Fibroblast of lung (primary cell): ENCODE results near the gene PKHD1. TPM values are rescaled to one million over a fixed set of nuclear protein-coding genes. Genes with fewer than 3 reads are reported as not detected.

ENCODE experiments used
- DNase-seq, 2 donors: peaks; one replicate each; pipeline versions ENCODE4 v3.0.0 to v3.0.0-alpha.2; 2010; ENCODE audit warnings: low read depth in 2 of 2
- H2AFZ ChIP-seq: 2 replicates; pipeline ENCODE4 v1.5.1; 2012; ENCODE audit warnings: low read length, control low read depth, inconsistent platforms
- H3K27ac ChIP-seq: 2 replicates; pipeline ENCODE4 v1.5.1; 2011; ENCODE audit warnings: low read length, control low read depth; ENCODE audit not compliant: insufficient read depth
- H3K27me3 ChIP-seq: 2 replicates; pipeline ENCODE4 v1.5.1; 2011; ENCODE audit warnings: mild to moderate bottlenecking, low read length; ENCODE audit not compliant: control insufficient read depth, insufficient read depth
- H3K36me3 ChIP-seq: 2 replicates; pipeline ENCODE4 v1.5.1; 2011; ENCODE audit warnings: low read length; ENCODE audit not compliant: control insufficient read depth, insufficient read depth
- H3K4me1 ChIP-seq: 2 replicates; pipeline ENCODE4 v1.5.1; 2011; ENCODE audit warnings: low read length; ENCODE audit not compliant: control insufficient read depth, insufficient read depth; ENCODE audit errors: extremely low read depth
- H3K4me2 ChIP-seq: 2 replicates; pipeline ENCODE4 v1.5.1; 2011; ENCODE audit warnings: low read length, control low read depth; ENCODE audit not compliant: insufficient read depth; ENCODE audit errors: extremely low read depth
- H3K4me3 ChIP-seq, 4 experiments: fragments of 200-600 bp in 1 of 4; sonication (generic) in 1 of 4; replicated peaks in 1 of 4; 2 replicates each; pipeline ENCODE4 v1.5.1; 2011 to 2016; ENCODE audit warnings: low read length in 4 of 4, low read depth in 3 of 4, mild to moderate bottlenecking in 3 of 4, control low read depth in 2 of 4, inconsistent platforms in 1 of 4, mixed read lengths in 1 of 4; ENCODE audit not compliant: insufficient read depth in 1 of 4; ENCODE audit errors: control extremely low read depth in 1 of 4
- H3K79me2 ChIP-seq: 2 replicates; pipeline ENCODE4 v1.5.1; 2012; ENCODE audit warnings: mild to moderate bottlenecking, low read length, inconsistent platforms; ENCODE audit not compliant: control insufficient read depth, insufficient read depth
- H3K9ac ChIP-seq: 2 replicates; pipeline ENCODE4 v1.5.1; 2011; ENCODE audit warnings: mild to moderate bottlenecking, low read length, control low read depth; ENCODE audit not compliant: insufficient read depth
- H3K9me3 ChIP-seq: 2 replicates; pipeline ENCODE4 v1.5.1; 2012; ENCODE audit warnings: low read depth, low read length; ENCODE audit not compliant: control insufficient read depth, insufficient read depth
- H4K20me1 ChIP-seq: 2 replicates; pipeline ENCODE4 v1.5.1; 2011; ENCODE audit warnings: low read length; ENCODE audit not compliant: control insufficient read depth, insufficient read depth; ENCODE audit errors: extremely low read depth
- EZH2 ChIP-seq: IDR thresholded peaks from 2 replicates; pipeline ENCODE4 v1.5.1; 2012; ENCODE audit warnings: low read length, control low read depth, mild to moderate bottlenecking; ENCODE audit errors: missing control alignments
- polyA plus RNA-seq, 2 donors: library from polyadenylated mRNA; depleted of rRNA in 1 of 2; stranded (reverse) in 1 of 2; unstranded in 1 of 2; fragments of >200 nt; gene quantifications; 2 replicates each; pipeline ENCODE4 v1.2.1, GENCODE V29; 2011 to 2012; ENCODE audit warnings: missing spikeins in 1 of 2
- total RNA-seq: library from RNA; depleted of rRNA; stranded (reverse); fragments of >200 nt; gene quantifications from 2 replicates; pipeline ENCODE4 v1.2.1, GENCODE V29; 2014
- TF ChIP-seq, protein P1 (sequence below), 2 donors: IDR thresholded peaks in 1 of 2; conservative IDR thresholded peaks in 1 of 2; 1 replicate in 1 of 2; 2 replicates in 1 of 2; pipeline ENCODE4 v1.5.1; 2011 to 2012; ENCODE audit warnings: low read length in 2 of 2, control low read depth in 1 of 2, inconsistent platforms in 1 of 2, low read depth in 1 of 2, mild to moderate bottlenecking in 1 of 2

PKHD1 gene
- total and polyA plus RNA-seq, 2 donors (not counting 1 experiment from before 2014, with no cell fraction given) = not detected

DNA sequence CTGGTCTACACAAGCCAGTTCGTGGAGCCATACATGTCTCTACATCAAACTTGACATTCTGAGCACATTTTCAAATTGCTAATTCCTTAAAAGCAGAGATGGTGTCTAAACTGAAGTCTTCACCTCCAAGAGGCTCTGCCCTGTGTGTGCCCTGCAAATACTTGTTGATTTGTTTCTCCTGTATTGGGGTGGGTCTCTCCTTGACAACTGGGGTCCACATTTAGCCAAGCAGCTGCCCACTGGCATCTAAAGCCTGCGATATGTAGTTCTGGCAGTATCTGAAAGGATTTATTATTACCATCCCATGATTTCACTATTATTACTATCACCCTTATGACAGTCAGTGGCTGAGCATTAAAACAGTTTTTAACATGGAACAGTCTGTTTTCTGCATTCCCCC, 45.9 kb upstream of the PKHD1 start:
- Histone ChIP-seq H3K36me3 (no peaks in the 10 kb centered on the region), H2AFZ (no peak overlapping the region), H3K4me1 (no peaks in the 10 kb centered on the region), H3K27ac (no peak overlapping the region), H3K9me3 (no peaks in the 10 kb centered on the region), H3K9ac (no peak overlapping the region), H4K20me1 (no peaks in the 10 kb centered on the region), H3K27me3 (peaks cover 2% of the 10 kb centered on the region), H3K79me2 (no peaks in the 10 kb centered on the region), H3K4me3 (no peak overlapping the region), H3K4me2 (no peak overlapping the region)
- DNase-seq = no peak
- no peak for TF ChIP-seq EZH2
- TF ChIP-seq, protein P1, sequence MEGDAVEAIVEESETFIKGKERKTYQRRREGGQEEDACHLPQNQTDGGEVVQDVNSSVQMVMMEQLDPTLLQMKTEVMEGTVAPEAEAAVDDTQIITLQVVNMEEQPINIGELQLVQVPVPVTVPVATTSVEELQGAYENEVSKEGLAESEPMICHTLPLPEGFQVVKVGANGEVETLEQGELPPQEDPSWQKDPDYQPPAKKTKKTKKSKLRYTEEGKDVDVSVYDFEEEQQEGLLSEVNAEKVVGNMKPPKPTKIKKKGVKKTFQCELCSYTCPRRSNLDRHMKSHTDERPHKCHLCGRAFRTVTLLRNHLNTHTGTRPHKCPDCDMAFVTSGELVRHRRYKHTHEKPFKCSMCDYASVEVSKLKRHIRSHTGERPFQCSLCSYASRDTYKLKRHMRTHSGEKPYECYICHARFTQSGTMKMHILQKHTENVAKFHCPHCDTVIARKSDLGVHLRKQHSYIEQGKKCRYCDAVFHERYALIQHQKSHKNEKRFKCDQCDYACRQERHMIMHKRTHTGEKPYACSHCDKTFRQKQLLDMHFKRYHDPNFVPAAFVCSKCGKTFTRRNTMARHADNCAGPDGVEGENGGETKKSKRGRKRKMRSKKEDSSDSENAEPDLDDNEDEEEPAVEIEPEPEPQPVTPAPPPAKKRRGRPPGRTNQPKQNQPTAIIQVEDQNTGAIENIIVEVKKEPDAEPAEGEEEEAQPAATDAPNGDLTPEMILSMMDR (conservative IDR thresholded peaks at IDR 0.05 in 1 of 2, IDR thresholded peaks at IDR 0.05 in 1 of 2; ENCODE audit: low read depth in 1 of 2, low read length in 2 of 2) = no peak

DNA sequence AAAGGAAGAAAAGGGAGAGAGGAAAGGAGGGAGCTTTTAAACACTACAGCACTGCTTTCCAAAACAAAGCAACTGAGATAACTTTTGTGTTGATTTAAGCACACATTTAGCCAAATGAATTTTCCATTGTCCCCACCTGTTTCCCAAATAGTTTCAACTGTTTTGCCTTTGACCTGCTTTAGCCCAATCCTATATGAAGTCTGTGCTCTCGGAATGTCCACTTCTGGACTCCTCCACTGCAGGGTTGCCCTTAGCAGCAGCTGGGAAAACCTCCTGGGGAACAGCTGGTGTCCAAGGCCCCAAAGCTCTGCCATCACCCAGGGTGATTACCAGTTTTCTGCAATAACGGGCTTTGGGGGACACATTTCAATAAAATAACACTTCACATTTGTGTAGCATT, 44.9 kb upstream of the PKHD1 start:
- Histone ChIP-seq H2AFZ (no peak overlapping the region), H3K9me3 (no peaks in the 10 kb centered on the region), H4K20me1 (no peaks in the 10 kb centered on the region), H3K4me1 (no peaks in the 10 kb centered on the region), H3K79me2 (no peaks in the 10 kb centered on the region), H3K36me3 (no peaks in the 10 kb centered on the region), H3K4me2 (no peak overlapping the region), H3K4me3 (no peak overlapping the region), H3K9ac (no peak overlapping the region), H3K27me3 (peaks cover 2% of the 10 kb centered on the region), H3K27ac (no peak overlapping the region)
- TF ChIP-seq, protein P1 (conservative IDR thresholded peaks at IDR 0.05 in 1 of 2, IDR thresholded peaks at IDR 0.05 in 1 of 2; ENCODE audit: low read depth in 1 of 2, low read length in 2 of 2) = no peak
- no peak for TF ChIP-seq EZH2
- no peak for DNase-seq

DNA sequence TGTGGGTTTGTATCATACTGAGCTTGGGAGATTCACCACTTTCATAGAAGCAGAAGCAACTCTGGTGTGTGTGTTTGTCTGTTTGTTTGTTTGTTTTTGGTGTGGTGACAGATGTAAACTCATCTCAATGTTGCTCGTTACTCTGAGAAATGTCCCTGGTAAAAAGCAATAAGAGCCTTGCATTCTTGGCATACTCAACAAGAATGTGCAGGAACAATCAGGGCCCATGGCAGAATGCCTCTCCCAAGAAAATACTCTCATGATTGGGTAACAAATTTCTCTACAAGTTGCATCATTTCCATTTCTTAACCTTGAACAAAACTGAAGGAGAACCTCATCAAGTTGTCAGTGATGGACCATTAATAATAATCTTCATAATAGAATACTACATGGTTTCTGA, 43.0 kb upstream of the PKHD1 start:
- Histone ChIP-seq H4K20me1 (no peaks in the 10 kb centered on the region), H3K9me3 (no peaks in the 10 kb centered on the region), H3K9ac (no peak overlapping the region), H3K27ac (no peak overlapping the region), H3K36me3 (no peaks in the 10 kb centered on the region), H3K4me2 (no peak overlapping the region), H3K27me3 (no peaks in the 10 kb centered on the region), H3K4me1 (no peaks in the 10 kb centered on the region), H3K4me3 (no peak overlapping the region), H2AFZ (no peak overlapping the region), H3K79me2 (no peaks in the 10 kb centered on the region)
- no peak for DNase-seq
- no peak for TF ChIP-seq EZH2
- TF ChIP-seq, protein P1 (conservative IDR thresholded peaks at IDR 0.05 in 1 of 2, IDR thresholded peaks at IDR 0.05 in 1 of 2; ENCODE audit: low read depth in 1 of 2, low read length in 2 of 2) = no peak
